ENCODE data around the gene ZNRF2.

- TF ChIP-seq CTCF (IDR thresholded peaks at IDR 0.05; ENCODE audit: extremely low read depth in 1 of 2, insufficient read depth in 1 of 2, low read depth in 1 of 2, low read length in 2 of 2) (no peak), EZH2 (IDR thresholded peaks at IDR 0.05; ENCODE audit: borderline replicate concordance, low read depth, low read length, severe bottlenecking) (no peak), POLR2A (IDR thresholded peaks at IDR 0.05; ENCODE audit: low read depth, low read length) (no peak), POLR2AphosphoS5 (IDR thresholded peaks at IDR 0.05; ENCODE audit: insufficient read depth, low read depth, low read length) (no peak), MAX (IDR thresholded peaks at IDR 0.05; ENCODE audit: insufficient read depth, insufficient read length) (no peak), FOS (IDR thresholded peaks at IDR 0.05; ENCODE audit: borderline replicate concordance, insufficient read depth, low read length) (no peak), JUN (IDR thresholded peaks at IDR 0.05; ENCODE audit: borderline replicate concordance, insufficient read depth, insufficient read length, low read depth) (no peak), GATA2 (IDR thresholded peaks at IDR 0.05; ENCODE audit: insufficient read depth, insufficient read length, low read depth, low read length) (no peak)
Measured at GRCh38 chr7:30238721-30239441, 45.5 kb upstream of the ZNRF2 start.

Measured in endothelial cell of umbilical vein (primary cell).